CMK (cell line): ENCODE results near the gene TWIST2.

Experiments
- DNase-seq: peaks from one replicate; pipeline ENCODE4 v3.0.0-alpha.2; 2010; ENCODE audit warnings: low read depth

The TWIST2 gene

GRCh38 chr2:238856713-238857567 is 9.1 kb downstream of the TWIST2 start:
- DNase-seq, result no peak

- DNase-seq, result no peak
Measured at GRCh38 chr2:238857959-238858358, 10.1 kb downstream of the TWIST2 start.

GRCh38 chr2:238859636-238860347 is 11.9 kb downstream of the TWIST2 start:
- no peak for DNase-seq

- no peak for DNase-seq
Measured at GRCh38 chr2:238861013-238861730, 13.3 kb downstream of the TWIST2 start.

GRCh38 chr2:238861766-238862315 is 14.0 kb downstream of the TWIST2 start:
- no peak for DNase-seq

GRCh38 chr2:238862701-238863100 is 14.8 kb downstream of the TWIST2 start:
- no peak for DNase-seq

- no peak for DNase-seq
Measured at GRCh38 chr2:238863231-238863630, 15.3 kb downstream of the TWIST2 start.

GRCh38 chr2:238863749-238864206 is 15.9 kb downstream of the TWIST2 start:
- DNase-seq, result no peak

GRCh38 chr2:238864207-238865014 is 16.5 kb downstream of the TWIST2 start:
- no peak for DNase-seq

- no peak for DNase-seq
Measured at GRCh38 chr2:238865015-238865719, 17.3 kb downstream of the TWIST2 start.

GRCh38 chr2:238865744-238866355 is 18.0 kb downstream of the TWIST2 start:
- DNase-seq, result no peak

GRCh38 chr2:238866656-238867277 is 18.9 kb downstream of the TWIST2 start:
- no peak for DNase-seq

GRCh38 chr2:238868067-238868524 is 20.2 kb downstream of the TWIST2 start:
- no peak for DNase-seq

GRCh38 chr2:238868616-238869292 is 20.9 kb downstream of the TWIST2 start:
- DNase-seq, result no peak

- no peak for DNase-seq
Measured at GRCh38 chr2:238869293-238870124, 21.6 kb downstream of the TWIST2 start.

GRCh38 chr2:238870261-238870660 is 22.4 kb downstream of the TWIST2 start:
- no peak for DNase-seq

GRCh38 chr2:238872026-238872425 is 24.1 kb downstream of the TWIST2 start:
- no peak for DNase-seq
